H1 (cell line): ENCODE measurements around the gene PREX1.

Source experiments
- EGR1 ChIP-seq: IDR thresholded peaks from 2 replicates; pipeline ENCODE4 v1.6.1; 2011; ENCODE audit warnings: low read depth, low read length, borderline replicate concordance
- JUND ChIP-seq: IDR thresholded peaks from 2 replicates; pipeline ENCODE4 v1.6.1; 2011; ENCODE audit warnings: mild to moderate bottlenecking, improper control_type of control experiment, low read length
- POLR2AphosphoS5 ChIP-seq: IDR thresholded peaks from 2 replicates; pipeline ENCODE4 v1.6.1; 2011; ENCODE audit warnings: low read depth, low read length
- RAD21 ChIP-seq, 2 experiments: IDR thresholded peaks in 1 of 2; conservative IDR thresholded peaks in 1 of 2; 2 replicates each; pipeline ENCODE4 v1.6.1; 2011; ENCODE audit warnings: low read depth in 2 of 2, low read length in 2 of 2, improper control_type of control experiment in 1 of 2, inconsistent platforms in 1 of 2, mild to moderate bottlenecking in 1 of 2, moderate library complexity in 1 of 2
- SP1 ChIP-seq: IDR thresholded peaks from 2 replicates; pipeline ENCODE4 v1.6.1; 2011; ENCODE audit warnings: low read depth, low read length
- TF ChIP-seq, protein P1 (sequence below), 3 experiments: IDR thresholded peaks; 1 replicate in 2 of 3; 2 replicates in 1 of 3; pipeline versions ENCODE4 v1.5.1 to v1.6.1; 2011; ENCODE audit warnings: low read length in 3 of 3, mild to moderate bottlenecking in 3 of 3, inconsistent platforms in 2 of 3, low read depth in 1 of 3, moderate library complexity in 1 of 3; ENCODE audit not compliant: insufficient read depth in 1 of 3; ENCODE audit errors: control extremely low read depth in 1 of 3

DNA sequence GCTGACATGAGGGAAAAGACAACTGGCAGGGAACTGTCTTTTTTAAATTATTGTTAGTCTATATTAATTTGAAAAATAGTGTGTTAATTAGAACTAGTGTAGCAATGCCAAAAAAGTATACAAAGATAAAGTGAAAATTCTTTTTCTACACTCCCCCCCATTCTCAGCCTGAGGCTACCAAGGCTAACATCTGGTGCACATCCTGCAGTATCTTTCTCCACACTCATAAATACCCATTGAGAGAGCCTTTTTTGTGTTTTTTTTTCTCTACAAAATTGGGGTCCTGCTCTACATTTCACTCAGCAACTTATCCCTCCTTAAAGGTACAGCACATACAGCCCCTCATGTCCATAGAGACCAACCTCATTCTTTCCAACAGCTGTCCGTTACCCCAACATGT lies 20.7 kb downstream of the PREX1 start:
- TF ChIP-seq, protein P1, sequence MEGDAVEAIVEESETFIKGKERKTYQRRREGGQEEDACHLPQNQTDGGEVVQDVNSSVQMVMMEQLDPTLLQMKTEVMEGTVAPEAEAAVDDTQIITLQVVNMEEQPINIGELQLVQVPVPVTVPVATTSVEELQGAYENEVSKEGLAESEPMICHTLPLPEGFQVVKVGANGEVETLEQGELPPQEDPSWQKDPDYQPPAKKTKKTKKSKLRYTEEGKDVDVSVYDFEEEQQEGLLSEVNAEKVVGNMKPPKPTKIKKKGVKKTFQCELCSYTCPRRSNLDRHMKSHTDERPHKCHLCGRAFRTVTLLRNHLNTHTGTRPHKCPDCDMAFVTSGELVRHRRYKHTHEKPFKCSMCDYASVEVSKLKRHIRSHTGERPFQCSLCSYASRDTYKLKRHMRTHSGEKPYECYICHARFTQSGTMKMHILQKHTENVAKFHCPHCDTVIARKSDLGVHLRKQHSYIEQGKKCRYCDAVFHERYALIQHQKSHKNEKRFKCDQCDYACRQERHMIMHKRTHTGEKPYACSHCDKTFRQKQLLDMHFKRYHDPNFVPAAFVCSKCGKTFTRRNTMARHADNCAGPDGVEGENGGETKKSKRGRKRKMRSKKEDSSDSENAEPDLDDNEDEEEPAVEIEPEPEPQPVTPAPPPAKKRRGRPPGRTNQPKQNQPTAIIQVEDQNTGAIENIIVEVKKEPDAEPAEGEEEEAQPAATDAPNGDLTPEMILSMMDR (IDR thresholded peaks at IDR 0.05; ENCODE audit: control extremely low read depth in 1 of 3, insufficient read depth in 1 of 3, low read depth in 1 of 3, low read length in 3 of 3): no peak
- TF ChIP-seq POLR2AphosphoS5: no peak
- TF ChIP-seq JUND: no peak
- no peak for TF ChIP-seq RAD21 (IDR thresholded peaks at IDR 0.05 in 1 of 2, conservative IDR thresholded peaks at IDR 0.05 in 1 of 2; ENCODE audit: low read depth in 2 of 2, low read length in 2 of 2)
- no peak for TF ChIP-seq EGR1
- TF ChIP-seq SP1: no peak
